HG03108 (cell line): ENCODE data around the gene USO1.
A peak's percentile ranks its signal among the peaks of the same experiment; 100 is the strongest.
"Not testable (repeated sequence)": the region's sequence is repeated elsewhere in the genome, so short reads cannot be mapped to it uniquely, and the experiment has no call there.

ENCODE experiments used
- ATAC-seq: cut with Tn5 transposase; IDR thresholded peaks from one replicate; pipeline ENCODE4 v1.9.1; 2021; ENCODE audit warnings: moderate library complexity; ENCODE audit not compliant: unreplicated experiment

Gene USO1, protein sequence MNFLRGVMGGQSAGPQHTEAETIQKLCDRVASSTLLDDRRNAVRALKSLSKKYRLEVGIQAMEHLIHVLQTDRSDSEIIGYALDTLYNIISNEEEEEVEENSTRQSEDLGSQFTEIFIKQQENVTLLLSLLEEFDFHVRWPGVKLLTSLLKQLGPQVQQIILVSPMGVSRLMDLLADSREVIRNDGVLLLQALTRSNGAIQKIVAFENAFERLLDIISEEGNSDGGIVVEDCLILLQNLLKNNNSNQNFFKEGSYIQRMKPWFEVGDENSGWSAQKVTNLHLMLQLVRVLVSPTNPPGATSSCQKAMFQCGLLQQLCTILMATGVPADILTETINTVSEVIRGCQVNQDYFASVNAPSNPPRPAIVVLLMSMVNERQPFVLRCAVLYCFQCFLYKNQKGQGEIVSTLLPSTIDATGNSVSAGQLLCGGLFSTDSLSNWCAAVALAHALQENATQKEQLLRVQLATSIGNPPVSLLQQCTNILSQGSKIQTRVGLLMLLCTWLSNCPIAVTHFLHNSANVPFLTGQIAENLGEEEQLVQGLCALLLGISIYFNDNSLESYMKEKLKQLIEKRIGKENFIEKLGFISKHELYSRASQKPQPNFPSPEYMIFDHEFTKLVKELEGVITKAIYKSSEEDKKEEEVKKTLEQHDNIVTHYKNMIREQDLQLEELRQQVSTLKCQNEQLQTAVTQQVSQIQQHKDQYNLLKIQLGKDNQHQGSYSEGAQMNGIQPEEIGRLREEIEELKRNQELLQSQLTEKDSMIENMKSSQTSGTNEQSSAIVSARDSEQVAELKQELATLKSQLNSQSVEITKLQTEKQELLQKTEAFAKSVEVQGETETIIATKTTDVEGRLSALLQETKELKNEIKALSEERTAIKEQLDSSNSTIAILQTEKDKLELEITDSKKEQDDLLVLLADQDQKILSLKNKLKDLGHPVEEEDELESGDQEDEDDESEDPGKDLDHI

DNA sequence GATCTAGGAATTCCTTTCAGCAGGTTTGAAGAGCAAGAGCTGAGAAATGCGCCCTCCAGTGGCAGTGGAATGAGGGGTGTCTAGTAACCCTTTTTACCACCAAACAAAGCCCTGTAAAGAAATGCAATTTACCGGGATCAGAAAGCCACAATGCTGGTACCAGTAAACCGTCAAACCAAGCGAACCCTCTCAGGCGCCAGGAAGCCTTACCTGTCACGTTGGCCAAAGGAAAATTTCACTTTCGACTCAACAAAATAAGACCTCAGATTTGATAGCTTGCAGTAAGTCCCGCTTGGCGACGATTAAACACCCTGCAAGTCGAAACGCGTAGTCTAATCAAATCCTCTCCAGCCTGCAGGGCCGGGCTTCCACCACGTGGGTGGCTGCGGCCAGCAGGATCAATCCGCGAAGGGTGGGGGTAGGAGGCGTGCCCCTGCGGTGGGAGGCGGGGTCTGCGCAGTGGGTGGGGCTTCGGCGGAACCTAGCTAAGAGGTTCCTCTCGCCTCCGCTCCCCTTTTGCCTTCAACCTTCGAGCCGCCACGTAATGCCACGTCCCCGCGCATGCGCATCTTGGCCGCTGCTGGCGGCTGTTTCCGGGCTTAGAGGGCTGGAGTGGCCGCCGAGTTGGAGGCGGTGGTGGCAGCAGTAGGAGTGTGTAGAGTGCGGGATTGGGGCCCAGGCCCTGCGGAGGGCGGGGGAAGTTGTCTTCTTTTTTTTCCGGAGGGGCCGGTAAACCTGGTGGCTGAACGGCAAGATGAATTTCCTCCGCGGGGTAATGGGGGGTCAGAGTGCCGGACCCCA is at the start of gene USO1:
USO1 (plus strand) TSS at position 512 of the 801 bp plus-strand sequence; CDS start at position 755, 243 bp downstream.
- peak; percentile 88 for ATAC-seq

DNA sequence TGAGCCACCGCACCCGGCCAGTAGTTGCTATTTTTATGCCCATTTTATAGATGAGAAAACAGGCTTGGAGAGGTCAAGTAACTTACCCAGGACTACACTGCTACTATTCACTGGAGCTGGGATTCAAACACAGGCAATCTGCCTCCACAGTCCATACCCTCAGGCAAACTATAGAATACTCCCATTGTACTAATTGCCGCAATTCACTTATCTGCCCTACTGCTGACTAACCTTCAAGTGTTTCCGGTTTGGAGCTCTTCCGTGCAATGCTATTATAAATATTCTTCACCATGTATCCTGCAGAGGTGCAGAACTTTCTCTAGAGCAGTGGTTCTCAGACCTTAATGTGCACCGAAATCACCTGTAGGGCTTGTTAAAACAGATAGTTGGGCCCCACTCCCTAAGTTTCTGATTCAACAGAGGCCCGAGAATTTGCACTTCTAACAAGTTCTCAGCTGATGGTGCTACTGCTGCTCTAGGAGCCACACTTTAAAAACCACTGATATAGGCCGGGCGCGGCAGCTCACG is 49.3 kb upstream of the USO1 start:
- no peak for ATAC-seq

DNA sequence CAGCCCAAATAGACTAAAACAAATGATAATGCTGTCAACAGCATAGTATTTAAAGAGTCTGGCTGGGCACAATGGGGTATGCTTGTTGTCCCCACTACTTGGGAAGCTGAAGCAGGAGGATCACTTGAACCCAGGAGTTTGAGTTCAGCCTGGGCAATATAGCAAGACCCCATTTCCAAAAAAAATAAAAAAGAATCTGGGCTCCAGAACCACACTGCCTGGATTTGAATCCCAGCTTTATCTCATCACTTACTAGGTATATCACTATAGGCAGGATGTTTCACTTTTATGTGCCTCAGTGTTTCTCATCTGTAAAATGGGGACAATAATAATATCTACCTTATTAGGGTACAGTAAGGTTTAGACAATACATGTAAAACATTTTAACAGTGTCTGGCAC is 45.9 kb upstream of the USO1 start:
- ATAC-seq: no peak

DNA sequence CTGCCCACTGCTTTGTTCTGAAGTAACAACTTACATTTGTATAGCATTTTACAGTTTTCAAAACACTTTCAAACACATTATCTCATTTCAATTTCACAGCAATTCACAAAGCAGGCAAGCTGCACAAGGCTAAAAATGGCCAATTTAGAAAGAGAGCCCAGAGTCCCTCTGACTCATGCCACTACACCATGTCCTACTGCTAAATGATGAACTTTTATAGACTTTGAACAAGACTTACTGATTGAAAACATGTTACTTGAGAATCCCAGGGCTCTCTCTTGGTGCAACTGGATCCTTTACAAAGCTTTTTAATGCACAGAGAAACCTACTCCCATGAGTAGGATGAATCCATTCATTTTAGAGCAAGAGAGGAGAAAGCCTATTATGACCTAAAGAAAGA is 45.4 kb upstream of the USO1 start:
- ATAC-seq: no peak

DNA sequence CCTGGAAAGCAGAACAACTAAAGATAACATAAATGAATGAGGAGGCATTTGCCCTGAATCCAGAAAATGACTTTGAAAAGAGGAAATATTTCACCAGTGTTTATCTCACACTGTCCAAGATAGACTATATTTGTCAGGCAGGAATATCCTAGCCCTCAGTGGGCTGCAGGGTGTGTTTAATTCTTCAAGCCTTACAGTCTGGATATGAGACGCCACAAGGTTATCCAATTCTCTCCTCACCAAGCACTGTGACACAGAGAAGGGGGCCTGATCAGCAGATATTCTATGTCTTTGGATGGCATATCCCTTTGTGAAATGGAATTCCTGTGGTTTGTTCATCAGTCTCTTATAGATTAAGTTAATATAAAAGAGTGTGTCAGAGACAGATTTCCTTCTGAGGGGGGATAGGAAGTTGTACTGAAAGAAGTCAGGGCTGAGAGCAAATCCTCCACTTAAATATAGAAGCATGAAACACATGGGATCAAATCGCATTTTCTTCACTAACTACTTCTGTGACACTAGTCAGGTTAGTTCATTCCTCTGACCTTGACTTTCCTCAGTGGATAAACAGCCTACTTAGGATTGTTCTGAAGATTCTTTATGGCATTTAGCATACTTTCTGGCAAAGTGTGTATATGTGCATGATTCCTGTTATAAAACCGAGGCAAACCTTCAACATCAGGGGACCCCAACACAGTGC is 44.4 kb upstream of the USO1 start:
- no peak for ATAC-seq

DNA sequence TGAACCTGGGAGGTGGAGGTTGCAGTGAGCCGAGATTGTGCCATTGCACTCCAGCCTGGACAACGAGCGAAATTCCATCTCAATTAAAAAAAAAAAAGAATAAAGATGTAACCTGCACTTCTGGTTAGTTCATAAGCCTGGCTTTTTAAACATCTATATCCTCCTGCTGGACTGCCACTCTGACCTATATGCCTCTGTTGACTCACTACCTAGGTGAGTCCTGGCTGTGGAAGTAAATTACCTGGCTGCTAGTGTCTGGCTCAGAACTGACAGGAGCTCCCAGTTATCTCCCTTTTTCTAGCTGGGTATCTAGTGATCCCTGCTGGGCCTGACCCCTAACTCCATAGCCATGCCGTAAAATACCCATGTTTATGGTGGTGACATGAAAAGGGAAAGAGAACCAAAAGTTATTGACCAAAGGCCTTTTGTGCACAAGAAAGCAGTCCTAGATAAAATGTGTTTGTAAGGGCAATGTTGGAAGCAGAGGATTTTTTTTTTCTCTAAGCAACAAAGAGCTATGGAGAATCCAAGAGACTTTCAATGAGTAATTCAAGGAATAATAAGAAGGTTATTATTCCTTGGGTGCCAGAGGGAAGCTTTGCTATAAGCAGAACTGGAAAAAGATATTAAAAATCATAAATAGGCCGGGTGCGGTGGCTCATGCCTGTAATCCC is 40.8 kb upstream of the USO1 start:
- ATAC-seq: no peak

DNA sequence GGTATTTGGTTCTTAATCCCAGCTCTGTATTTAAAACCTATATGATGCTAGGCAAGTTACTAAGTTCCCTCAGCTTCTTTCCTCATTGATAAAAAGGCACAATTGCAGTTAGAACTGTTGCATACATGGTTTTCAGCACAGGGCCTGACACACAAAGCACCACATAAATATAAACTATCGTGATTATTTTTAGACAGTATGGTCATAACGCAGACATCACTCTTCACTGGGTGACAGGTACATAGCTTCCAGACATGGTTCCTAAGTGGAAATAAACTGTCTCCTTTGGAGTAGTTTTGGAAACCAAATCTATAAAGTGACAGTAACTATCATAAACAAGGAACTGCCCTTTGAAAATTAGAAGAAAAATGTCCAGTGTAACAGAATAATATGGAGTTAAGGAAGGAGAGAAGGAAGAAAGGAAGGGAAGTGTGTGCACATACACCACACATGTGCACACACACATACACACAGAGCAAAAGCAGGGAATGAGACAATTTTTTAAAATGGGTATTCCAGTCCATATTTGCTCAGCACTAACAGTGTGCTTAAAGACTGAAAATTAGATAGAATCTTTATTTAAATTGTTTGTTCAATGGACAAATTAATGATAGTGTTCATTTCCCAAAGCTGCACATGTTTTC is 38.7 kb upstream of the USO1 start:
- ATAC-seq: no peak

DNA sequence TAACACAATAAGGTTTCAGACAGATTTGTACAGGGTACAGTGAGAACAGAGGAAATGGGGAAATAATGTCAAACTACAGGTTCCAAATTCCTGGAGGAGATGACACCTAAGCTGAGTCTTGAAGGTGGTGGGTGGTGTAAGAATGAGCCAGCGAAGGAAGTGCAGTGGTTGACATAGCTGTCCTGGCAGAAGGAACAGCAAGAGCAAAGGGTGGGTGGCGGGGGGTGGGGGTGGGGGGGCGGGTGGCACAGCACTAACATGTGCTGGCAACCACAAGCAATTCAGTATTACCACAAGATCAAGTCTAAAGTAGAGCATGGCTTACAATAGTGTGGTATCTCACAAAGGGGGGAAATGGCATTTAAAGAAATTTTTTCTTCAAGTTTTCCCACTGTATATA is 38.0 kb upstream of the USO1 start:
- ATAC-seq: no peak

DNA sequence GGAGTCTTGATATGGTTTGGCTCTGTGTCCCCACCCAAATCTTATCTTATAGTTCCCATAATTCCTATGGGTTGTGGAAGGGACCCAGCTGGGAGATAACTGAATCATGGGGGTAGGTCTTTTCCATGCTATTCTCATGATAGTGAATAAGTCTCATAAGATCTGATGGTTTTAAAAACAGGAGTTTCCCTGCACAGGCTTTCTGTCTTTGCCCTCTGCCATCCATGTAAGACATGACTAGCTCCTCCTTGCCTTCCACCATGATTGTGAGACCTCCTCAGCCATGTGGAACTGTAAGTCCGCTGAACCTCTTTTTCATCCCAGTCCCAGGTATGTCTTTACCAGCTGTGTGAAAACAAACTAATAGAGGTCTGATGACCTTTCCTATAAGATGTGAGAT is 37.3 kb upstream of the USO1 start:
- not testable (repeated sequence) for ATAC-seq

DNA sequence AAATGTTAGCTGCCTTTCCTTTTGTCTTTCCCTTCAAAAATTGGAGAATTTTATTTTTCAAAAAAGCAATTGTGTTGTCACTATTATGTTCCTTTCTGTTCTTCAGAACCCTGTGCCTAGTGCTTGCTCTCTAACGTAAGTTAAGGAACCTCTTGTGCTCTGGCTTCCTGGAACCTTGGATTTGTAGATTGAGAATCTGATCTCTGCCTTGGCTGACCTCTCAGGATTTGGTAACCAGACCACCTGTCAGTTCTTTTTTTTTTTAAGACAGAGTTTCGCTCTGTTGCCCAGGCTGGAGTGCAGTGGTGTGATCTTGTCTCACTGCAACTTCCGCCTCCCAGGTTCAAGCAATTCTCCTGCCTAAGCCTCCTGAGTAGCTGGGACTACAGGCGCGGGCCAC is 32.3 kb upstream of the USO1 start:
- not testable (repeated sequence) for ATAC-seq

DNA sequence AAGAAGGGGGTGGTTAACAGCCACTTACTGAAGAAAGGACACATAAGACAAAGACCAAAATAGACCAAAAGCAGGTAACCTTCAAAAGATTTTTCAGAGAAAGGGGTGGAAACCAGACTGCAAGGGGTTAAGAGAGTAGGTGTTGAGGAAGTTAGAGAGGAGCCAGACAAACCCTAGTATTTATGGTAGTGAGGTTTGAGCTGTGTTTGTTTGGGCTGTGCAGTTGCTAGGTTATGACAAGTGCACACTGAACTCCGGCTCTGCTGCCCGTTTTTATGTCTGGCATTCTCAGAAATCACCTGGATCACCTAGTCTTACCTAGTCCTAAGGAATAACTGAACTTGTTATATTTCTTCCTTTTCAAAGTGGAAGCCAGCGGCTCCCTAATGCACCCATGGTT is 28.3 kb upstream of the USO1 start:
- no peak for ATAC-seq

DNA sequence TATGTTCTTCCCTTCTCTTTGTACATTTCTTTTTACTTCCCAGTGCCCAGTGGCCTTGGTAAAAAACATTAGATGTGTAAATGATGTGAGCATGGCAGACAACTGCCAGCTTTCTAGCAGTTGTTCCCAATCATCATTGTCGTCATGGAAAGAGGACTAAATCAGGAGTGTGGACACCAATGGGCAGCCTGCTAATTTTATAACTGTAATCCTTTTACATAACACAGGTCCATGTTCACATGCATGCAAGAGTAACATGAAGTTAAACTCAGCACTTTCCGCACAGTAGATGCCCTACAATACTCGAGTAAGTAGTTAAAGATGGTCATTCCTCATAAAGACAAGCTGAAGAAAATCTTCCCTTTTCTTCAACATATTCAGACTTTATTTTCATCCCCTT is 27.8 kb upstream of the USO1 start:
- ATAC-seq: no peak

DNA sequence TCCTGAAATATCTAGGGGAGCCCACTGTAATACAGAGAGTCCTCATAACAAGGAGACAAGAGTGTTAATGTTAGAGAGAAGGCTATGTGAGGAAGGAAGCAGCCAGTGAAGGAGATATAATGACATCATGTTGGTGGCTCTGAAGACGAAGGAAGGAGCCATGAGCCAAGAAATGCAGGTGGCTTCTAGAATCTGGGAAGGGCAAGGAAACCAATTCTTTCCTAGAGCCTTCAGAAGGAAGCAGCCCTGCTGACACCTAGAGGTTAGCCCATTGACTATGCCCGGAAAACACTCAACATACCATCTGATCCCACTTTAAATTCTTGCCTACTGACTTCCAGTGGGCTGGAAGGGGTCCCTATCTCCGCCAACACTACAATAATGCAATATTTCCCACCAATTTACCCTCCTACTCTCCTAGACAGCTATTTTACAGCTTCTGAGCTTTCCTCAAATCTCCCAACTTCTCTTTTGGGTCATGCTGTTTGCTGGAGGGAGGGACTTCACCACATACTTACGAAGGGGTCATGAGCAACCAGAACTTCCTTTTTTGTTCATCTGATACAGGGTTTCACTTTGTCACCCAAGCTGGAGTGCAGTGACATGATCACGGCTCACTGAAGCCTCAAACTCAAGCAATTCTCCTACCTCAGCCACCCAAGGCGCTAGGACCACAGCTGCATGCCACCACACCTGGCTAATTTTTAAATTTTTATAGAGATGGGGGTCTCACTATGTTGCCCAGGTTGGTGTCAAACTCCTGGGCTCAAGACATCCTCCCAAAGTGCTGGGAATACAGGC is 26.0 kb upstream of the USO1 start:
- peak; percentile 84 for ATAC-seq

DNA sequence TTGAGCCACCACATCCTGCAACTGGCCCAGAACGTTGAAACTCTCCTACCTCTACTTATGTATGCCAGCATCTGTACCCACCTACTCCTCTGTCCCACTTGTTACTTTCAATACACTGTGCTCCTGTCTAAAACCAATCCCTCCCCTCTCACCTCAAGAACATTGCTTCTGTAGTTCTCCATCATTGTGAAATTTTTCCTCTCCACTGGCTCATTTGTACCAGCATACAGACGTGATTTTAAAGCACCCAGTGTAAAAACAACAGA is 25.5 kb upstream of the USO1 start:
- ATAC-seq: peak; percentile 29

DNA sequence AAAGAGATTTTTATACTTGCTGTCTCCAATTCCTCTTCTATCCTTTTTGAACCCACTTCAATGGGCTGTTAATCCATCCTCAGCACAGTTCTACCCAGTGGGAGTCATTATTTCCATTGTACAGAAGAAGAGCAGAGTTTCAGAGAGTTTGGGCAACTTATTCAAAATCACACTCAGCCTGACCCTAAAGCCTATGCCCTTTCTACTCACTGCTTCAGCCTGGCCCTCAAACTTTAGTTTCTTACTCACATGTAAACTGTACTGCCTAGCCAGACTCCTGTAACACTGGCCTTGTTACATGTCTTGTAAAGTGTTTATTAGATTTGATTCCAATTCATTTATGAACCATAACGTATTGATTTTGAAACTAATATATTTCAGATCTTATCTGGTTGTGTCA is 25.1 kb upstream of the USO1 start:
- ATAC-seq: peak; percentile 13

DNA sequence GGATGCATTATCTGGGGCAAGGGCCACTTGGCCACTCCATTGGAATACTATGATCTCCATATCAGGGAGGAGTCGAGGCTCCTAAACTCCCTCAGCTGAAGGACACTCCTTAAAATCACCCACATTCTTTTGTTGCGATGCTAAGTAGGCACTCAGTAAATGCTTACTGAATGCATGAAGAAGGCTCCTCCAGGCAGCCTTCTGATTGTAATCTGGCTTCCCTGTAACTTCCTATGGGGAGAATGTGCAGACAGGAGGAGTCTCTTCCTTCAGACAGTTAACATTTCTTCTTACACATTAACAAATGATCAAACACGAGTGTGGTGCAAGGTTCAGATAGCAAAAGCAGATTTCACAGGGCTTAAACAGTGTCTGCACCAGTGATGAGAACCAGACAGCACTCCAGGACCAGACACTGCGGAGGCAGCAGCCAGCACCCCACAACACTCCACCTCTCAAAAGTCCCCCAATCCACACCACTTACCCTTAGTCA is 21.4 kb upstream of the USO1 start:
- ATAC-seq: no peak

DNA sequence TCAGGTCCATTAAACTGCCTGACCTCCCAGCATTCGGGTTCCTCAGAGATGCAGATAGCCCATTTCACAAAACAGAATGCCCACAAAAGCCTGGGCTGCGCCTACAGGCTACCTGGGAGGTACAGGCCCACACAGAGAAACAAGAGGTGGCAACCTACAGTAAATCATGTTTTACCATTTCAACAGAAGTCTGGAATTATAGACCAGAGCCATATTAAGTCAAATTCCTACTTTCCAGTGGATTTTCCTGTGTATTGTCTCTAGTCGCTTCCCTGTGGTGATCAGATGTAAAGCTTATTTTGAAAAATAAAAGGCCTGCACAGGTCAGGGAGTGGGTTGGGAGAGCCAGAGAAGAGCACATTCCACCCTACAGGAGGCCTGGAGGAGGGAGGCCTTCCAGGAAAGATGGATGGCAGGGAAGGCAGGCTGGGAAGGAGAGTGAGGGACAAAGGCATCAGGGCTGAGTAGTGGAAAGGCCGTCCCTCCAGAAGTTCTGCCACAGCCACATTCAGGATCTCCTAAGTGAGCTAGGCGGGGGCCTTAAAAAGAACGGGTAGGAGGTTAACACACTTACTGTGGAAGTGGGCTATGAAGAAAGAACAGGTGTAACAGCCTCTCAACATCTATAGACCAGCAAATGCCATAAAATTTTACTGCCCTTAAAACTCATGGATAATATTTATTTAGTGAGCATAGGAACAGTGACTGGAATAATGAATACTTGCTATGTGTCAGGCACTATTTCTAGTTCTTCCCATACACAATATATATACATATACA is 19.0 kb upstream of the USO1 start:
- no peak for ATAC-seq

DNA sequence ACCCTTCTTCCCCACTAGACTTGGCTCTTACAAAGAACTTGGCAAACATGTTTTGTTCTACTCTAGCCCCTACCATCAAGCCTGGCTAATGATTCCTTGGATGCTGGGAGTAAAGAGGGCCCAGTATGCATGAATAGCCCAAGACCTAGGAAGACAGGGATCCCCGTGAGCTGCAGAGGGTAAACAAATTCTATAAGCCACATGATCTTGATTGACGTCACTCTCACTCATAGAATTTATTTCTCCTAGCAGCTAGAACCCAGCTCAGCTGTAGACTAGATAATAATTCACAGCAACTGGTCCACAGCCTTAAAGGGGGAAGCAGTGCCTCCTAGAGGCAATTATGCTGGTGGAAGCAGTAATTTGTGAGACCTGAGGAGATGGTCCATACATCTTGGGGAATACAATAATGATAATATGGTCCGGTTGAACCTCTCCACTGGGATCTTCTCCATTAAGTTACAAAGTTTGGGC is 16.1 kb upstream of the USO1 start:
- ATAC-seq: no peak
